Measurements from ENCODE around the gene PKNOX2. TPM values are rescaled to one million over a fixed set of nuclear protein-coding genes. Genes with fewer than 3 reads are reported as not detected.

Gene PKNOX2
- total and polyA plus RNA-seq, 2 of the 4 experiments (the other 2 are of a cell fraction): 0.72 to 2.3 TPM

GRCh38 chr11:125364121-125364826, 199.7 kb downstream of the PKNOX2 start:
- no peak overlapping the region for H3K4me3 ChIP-seq (ENCODE audit: insufficient read depth, low read depth, low read length)
- in situ Hi-C loops (cut with MboI; ENCODE audit: low sequenced_read_pairs): no loop called here
- 44% methylated on average over 3 of the region's 11 CpGs; no CpG with 5 or more reads in 1 of the 2 experiments for WGBS, 2 experiments (ENCODE audit: extremely low coverage in 2 of 2, insufficient read length in 1 of 2)
- peak overlapping the region; percentile 86 for H2BK20ac ChIP-seq (ENCODE audit: low read depth, low read length)
- H3K18ac ChIP-seq (ENCODE audit: low read depth, low read length): peak overlapping the region; percentile 7; the same call in 1 of the 2 replicates
- POLR2A ChIA-PET (ENCODE audit: unreplicated experiment): no interaction called here
- peak overlapping the region; percentile 74 for H2AK9ac ChIP-seq (replicated peaks; ENCODE audit: low read depth, low read length, poor library complexity)
- DNase-seq: peak; percentile 81
- H2BK5ac ChIP-seq (ENCODE audit: low read depth, low read length, poor library complexity, severe bottlenecking): peak overlapping the region; percentile 35
- H2AK5ac ChIP-seq (ENCODE audit: low read depth, low read length): peak overlapping the region; percentile 68
- H4K20me1 ChIP-seq (ENCODE audit: insufficient read depth, low read length): no peaks in the 10 kb centered on the region
- intact Hi-C loops (cut with micrococcal nuclease): no loop called here
- H2BK15ac ChIP-seq (ENCODE audit: low read depth, low read length): peak overlapping the region; percentile 74; the same call in 2 of the 3 replicates
- H4K91ac ChIP-seq (ENCODE audit: insufficient read depth, low read depth, low read length): peak overlapping the region; percentile 83
- H2BK120ac ChIP-seq (ENCODE audit: low read depth, low read length): peak overlapping the region; percentile 96
- BruUV-seq (replicated peaks): no TSS peak
- dilution Hi-C loops (cut with HindIII; ENCODE audit: low sequenced_read_pairs, unreplicated experiment): no loop called here
- peak overlapping the region; percentile 38 for H3K4me2 ChIP-seq (ENCODE audit: low read depth, low read length)
- H2AFZ ChIP-seq (replicated peaks; ENCODE audit: low read length, poor library complexity): peak overlapping the region; percentile 82
- peak; percentile 90 for ATAC-seq (ENCODE audit: low read depth)
- peak overlapping the region; percentile 81 for H3K4ac ChIP-seq (ENCODE audit: low read depth, low read length)
- H3K23ac ChIP-seq (ENCODE audit: low read depth, low read length): peak overlapping the region; percentile 70; the same call in 1 of the 2 replicates
- H3K27ac ChIP-seq (ENCODE audit: insufficient read depth, low read length): peak overlapping the region; percentile 52
- peak overlapping the region; percentile 45 to 82; a peak in 3 of 4 replicates for H4K8ac ChIP-seq (ENCODE audit: low read depth in 2 of 2, low read length in 2 of 2)
- CTCF ChIA-PET: interaction anchor here (0.6 to 1.9 kb wide), 8 partner anchors 11 to 404 kb away, joined by 3 to 9 read pairs (median 4); no protein-coding TSS in a partner anchor
- H3K79me1 ChIP-seq (ENCODE audit: low read depth in 1 of 2, low read length in 2 of 2): peaks cover 0 to 2% of the 10 kb centered on the region in 2 experiments; a peak in 1 of 4 replicates
- H3K27me3 ChIP-seq (ENCODE audit: control insufficient read depth, insufficient read depth, low read length): no peaks in the 10 kb centered on the region; the same call in 1 of the 2 replicates
- H3K36me3 ChIP-seq (ENCODE audit: control insufficient read depth, insufficient read depth, low read length): no peaks in the 10 kb centered on the region; the same call in 1 of the 2 replicates
- peak overlapping the region; percentile 83 for H3K14ac ChIP-seq (replicated peaks; ENCODE audit: low read depth, low read length)
- H3K9ac ChIP-seq (ENCODE audit: low read depth, low read length): no peak overlapping the region; the same call in 1 of the 2 replicates
- peaks cover 13% of the 10 kb centered on the region for H3K9me1 ChIP-seq (ENCODE audit: insufficient read depth, low read length)
- no peaks in the 10 kb centered on the region for H3K9me3 ChIP-seq (ENCODE audit: control insufficient read depth, insufficient read depth, low read length)
- 0 out of 2 replicates have a peak overlapping the region, but pooled peaks have one; percentile 24 for H4K5ac ChIP-seq (ENCODE audit: low read depth, low read length)
- peak overlapping the region; percentile 39; the same call in 1 of the 2 replicates for H3K56ac ChIP-seq (ENCODE audit: extremely low read depth, insufficient read depth, low read length)
- H3K4me1 ChIP-seq (ENCODE audit: control insufficient read depth, insufficient read depth, low read length): peaks cover 8% of the 10 kb centered on the region
- no peak for TF ChIP-seq MXI1 (IDR thresholded peaks at IDR 0.05; ENCODE audit: borderline replicate concordance, low read depth, low read length)
- TF ChIP-seq USF2 (IDR thresholded peaks at IDR 0.05; ENCODE audit: low read depth, low read length): no peak
- peak; percentile 13; the same call in 1 of the 2 replicates for TF ChIP-seq MAZ (IDR thresholded peaks at IDR 0.05; ENCODE audit: borderline replicate concordance, low read depth, low read length)
- no peak for TF ChIP-seq POLR2A (IDR thresholded peaks at IDR 0.05; ENCODE audit: low read depth, low read length)
- TF ChIP-seq RFX5 (IDR thresholded peaks at IDR 0.05; ENCODE audit: low read depth, low read length): no peak
- TF ChIP-seq RAD21 (IDR thresholded peaks at IDR 0.05; ENCODE audit: low read length): no peak
- no peak for TF ChIP-seq ELK1 (IDR thresholded peaks at IDR 0.05; ENCODE audit: borderline replicate concordance, low read depth, low read length)
- no peak for TF ChIP-seq SMC3 (IDR thresholded peaks at IDR 0.05; ENCODE audit: low read depth, low read length)
- TF ChIP-seq MAFK (IDR thresholded peaks at IDR 0.05; ENCODE audit: low read depth, low read length): peak; percentile 65
- peak; percentile 15; the same call in 1 of the 2 replicates for TF ChIP-seq CTCF (conservative IDR thresholded peaks at IDR 0.05; ENCODE audit: low read depth, low read length)
- TF ChIP-seq BHLHE40 (IDR thresholded peaks at IDR 0.05; ENCODE audit: low read depth, low read length): no peak
- no peak for TF ChIP-seq NFE2L2 (IDR thresholded peaks at IDR 0.05; ENCODE audit: low read depth, low read length)
- TF ChIP-seq CEBPB (IDR thresholded peaks at IDR 0.05; ENCODE audit: low read depth, low read length): no peak
- 0 out of 2 replicates have a peak, but pooled peaks have one; percentile 9 for TF ChIP-seq FOS (IDR thresholded peaks at IDR 0.05; ENCODE audit: low read depth, low read length)

Measured in IMR-90 (cell line).